ENCODE data around the gene ETS1. TPM values are rescaled to one million over a fixed set of nuclear protein-coding genes. Genes with fewer than 3 reads are reported as not detected.

Gene ETS1
- total RNA-seq, 1 donor, result 35.5 TPM

GRCh38 chr11:128415539-128415938, 171.8 kb downstream of the ETS1 start:
- no peak overlapping the region for H3K4me3 ChIP-seq (ENCODE audit: low read depth, low read length)
- TF ChIP-seq, protein P1, sequence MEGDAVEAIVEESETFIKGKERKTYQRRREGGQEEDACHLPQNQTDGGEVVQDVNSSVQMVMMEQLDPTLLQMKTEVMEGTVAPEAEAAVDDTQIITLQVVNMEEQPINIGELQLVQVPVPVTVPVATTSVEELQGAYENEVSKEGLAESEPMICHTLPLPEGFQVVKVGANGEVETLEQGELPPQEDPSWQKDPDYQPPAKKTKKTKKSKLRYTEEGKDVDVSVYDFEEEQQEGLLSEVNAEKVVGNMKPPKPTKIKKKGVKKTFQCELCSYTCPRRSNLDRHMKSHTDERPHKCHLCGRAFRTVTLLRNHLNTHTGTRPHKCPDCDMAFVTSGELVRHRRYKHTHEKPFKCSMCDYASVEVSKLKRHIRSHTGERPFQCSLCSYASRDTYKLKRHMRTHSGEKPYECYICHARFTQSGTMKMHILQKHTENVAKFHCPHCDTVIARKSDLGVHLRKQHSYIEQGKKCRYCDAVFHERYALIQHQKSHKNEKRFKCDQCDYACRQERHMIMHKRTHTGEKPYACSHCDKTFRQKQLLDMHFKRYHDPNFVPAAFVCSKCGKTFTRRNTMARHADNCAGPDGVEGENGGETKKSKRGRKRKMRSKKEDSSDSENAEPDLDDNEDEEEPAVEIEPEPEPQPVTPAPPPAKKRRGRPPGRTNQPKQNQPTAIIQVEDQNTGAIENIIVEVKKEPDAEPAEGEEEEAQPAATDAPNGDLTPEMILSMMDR (IDR thresholded peaks at IDR 0.05; ENCODE audit: insufficient read depth, low read length), result no peak
- DNase-seq (ENCODE audit: low read depth), result no peak

DNA sequence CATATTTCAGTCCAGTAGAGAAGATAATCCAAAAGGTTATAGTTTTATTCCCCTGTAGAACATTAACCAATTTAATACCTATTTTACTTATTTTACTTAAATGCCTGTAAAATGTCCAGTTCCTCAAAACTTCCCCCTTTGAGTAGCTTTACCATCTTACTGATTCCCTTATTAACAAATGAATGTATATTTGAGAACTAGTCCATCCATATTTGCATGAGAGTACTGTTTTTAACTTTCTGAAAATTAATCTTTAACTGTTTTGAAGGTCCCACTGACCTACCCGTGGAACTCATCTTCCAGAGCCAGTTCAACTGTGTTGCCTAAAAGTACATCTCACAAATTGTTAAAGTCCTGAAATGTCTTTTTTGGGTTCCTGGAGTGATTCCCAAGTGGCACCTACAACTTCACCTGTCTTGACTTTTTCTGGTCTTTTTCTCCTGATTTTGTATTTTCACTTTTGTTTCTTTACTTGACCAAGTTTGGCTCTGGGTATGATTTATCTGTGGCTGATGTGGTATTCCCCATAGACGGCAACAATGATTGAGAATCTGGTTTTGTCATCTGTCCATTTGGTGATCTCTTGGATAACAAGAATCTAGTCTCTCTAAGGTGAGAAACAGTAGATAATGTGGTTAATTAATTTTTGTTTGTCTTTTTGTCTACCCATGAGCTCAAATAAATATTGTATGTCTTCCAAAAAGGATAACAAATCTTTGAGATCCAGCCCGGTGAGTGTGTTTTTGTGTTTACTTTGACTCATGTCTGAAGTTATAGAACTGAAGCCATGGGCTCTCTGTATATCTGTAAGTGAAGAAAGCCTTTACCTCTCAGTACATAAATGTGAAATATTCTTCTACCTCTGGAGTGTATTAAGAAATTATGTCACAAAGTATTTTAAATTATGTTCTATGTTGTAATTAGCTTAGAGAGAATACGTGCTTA, 174.2 kb downstream of the ETS1 start:
- no peak overlapping the region for H3K4me3 ChIP-seq (ENCODE audit: low read depth, low read length)
- TF ChIP-seq, protein P1 (IDR thresholded peaks at IDR 0.05; ENCODE audit: insufficient read depth, low read length), result no peak
- DNase-seq (ENCODE audit: low read depth), result no peak

DNA sequence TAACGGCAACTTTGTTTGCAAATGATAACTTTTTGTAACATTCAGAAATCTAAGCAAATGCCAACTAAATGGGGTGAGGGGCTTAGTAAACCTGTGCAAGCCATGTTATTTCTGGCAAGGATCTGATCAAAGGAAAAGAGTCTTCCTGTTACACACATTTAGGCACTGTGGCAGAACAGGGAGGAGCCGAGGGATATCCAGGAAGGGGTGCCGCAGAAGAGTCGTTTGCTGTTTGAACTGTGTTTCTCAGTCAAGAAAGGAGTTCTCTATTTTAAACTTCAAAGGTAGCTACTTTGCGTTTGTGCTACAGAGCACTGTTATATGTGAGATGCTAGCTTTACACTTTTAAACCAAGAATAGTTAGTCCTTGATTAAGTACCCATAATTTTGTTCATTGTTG, 175.5 kb downstream of the ETS1 start:
- H3K4me3 ChIP-seq (ENCODE audit: low read depth, low read length), result no peak overlapping the region
- DNase-seq (ENCODE audit: low read depth), result no peak
- TF ChIP-seq, protein P1 (IDR thresholded peaks at IDR 0.05; ENCODE audit: insufficient read depth, low read length), result no peak

- no peak for DNase-seq (ENCODE audit: low read depth)
- no peak overlapping the region for H3K4me3 ChIP-seq (ENCODE audit: low read depth, low read length)
Observed at GRCh38 chr11:128411150-128411549, 176.2 kb downstream of the ETS1 start.

DNA sequence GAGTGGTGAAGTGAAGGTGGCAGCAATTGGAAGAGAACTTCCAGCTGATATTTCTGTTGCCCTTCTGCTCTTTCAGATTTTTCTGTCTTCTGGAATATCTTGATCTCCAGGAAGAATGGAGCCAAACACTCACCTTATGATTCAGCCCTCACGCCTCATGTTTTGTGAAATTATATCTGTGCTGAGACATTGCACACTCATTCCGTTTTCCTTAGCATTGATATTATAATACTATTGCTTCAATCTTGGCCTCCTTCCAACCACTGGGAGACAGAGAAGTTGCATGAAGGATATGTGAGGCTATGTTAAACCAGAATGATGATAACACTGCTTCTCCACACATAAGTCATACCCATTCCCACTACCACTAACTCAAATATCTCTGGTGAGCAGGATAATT, 177.9 kb downstream of the ETS1 start:
- peak; percentile 89 for DNase-seq (ENCODE audit: low read depth)
- TF ChIP-seq, protein P1 (IDR thresholded peaks at IDR 0.05; ENCODE audit: insufficient read depth, low read length), result no peak
- no peak overlapping the region for H3K4me3 ChIP-seq (ENCODE audit: low read depth, low read length)

More at GRCh38 chr11:128411150-128411549, 176.2 kb downstream of the ETS1 start:
- TF ChIP-seq, protein P1 (IDR thresholded peaks at IDR 0.05; ENCODE audit: insufficient read depth, low read length), result no peak

Small RNA genes lying within 50 kb of the gene (small RNA-seq; reads per million reads assigned to genes)
- gene MIR6090, result not detected

Other genes with a start within 250 kb of the ETS1 start
- gene FLI1, start 106.5 kb upstream of the ETS1 start, total RNA-seq (ENCODE audit: low replicate concordance), result 2.6 and 10.1 TPM in 2 replicates

Data from fibroblast of the aortic adventitia (primary cell).